Measurements from ENCODE around the gene AMDHD1. TPM values are rescaled to one million over a fixed set of nuclear protein-coding genes. Genes with fewer than 3 reads are reported as not detected.

Gene AMDHD1
- total RNA-seq, 1 donor from 2014 or later = 2.2 TPM

GRCh38 chr12:95959107-95959506 is 16.0 kb downstream of the AMDHD1 start:
- peaks cover 19% of the 10 kb centered on the region for H3K4me1 Mint-ChIP-seq
- H3K4me3 Mint-ChIP-seq = no peak overlapping the region
- peaks cover 31% of the 10 kb centered on the region for H3F3A ChIP-seq (ENCODE audit: low read depth)
- peaks cover 28% of the 10 kb centered on the region for H3K4me1 ChIP-seq
- no peak overlapping the region for H3K4me3 ChIP-seq
- H3K9me3 ChIP-seq (ENCODE audit: low read depth) = no peaks in the 10 kb centered on the region
- no peak overlapping the region for H3K4me2 ChIP-seq
- H3K27me3 Mint-ChIP-seq (ENCODE audit: insufficient read depth, low read depth) = peaks cover 4% of the 10 kb centered on the region
- TF ChIP-seq, protein P1, sequence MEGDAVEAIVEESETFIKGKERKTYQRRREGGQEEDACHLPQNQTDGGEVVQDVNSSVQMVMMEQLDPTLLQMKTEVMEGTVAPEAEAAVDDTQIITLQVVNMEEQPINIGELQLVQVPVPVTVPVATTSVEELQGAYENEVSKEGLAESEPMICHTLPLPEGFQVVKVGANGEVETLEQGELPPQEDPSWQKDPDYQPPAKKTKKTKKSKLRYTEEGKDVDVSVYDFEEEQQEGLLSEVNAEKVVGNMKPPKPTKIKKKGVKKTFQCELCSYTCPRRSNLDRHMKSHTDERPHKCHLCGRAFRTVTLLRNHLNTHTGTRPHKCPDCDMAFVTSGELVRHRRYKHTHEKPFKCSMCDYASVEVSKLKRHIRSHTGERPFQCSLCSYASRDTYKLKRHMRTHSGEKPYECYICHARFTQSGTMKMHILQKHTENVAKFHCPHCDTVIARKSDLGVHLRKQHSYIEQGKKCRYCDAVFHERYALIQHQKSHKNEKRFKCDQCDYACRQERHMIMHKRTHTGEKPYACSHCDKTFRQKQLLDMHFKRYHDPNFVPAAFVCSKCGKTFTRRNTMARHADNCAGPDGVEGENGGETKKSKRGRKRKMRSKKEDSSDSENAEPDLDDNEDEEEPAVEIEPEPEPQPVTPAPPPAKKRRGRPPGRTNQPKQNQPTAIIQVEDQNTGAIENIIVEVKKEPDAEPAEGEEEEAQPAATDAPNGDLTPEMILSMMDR (IDR thresholded peaks at IDR 0.05) = peak; percentile 40
- TF ChIP-seq EZH2 (IDR thresholded peaks at IDR 0.05) = no peak
- peak; percentile 35 for DNase-seq (ENCODE audit: low spot score)
- no peak overlapping the region for H3K27ac Mint-ChIP-seq
- H3K9ac ChIP-seq = no peak overlapping the region
- H2AFZ ChIP-seq (replicated peaks) = no peak overlapping the region
- peaks cover 2% of the 10 kb centered on the region for H3K9me3 Mint-ChIP-seq
- no peaks in the 10 kb centered on the region for H3K36me3 Mint-ChIP-seq
- H3K36me3 ChIP-seq = no peaks in the 10 kb centered on the region
- no peaks in the 10 kb centered on the region for H3K27me3 ChIP-seq
- no peaks in the 10 kb centered on the region for H4K20me1 ChIP-seq (ENCODE audit: low read depth)
- no peaks in the 10 kb centered on the region for H3K79me2 ChIP-seq (ENCODE audit: low read depth)
- H3K27ac ChIP-seq = no peak overlapping the region

DNA sequence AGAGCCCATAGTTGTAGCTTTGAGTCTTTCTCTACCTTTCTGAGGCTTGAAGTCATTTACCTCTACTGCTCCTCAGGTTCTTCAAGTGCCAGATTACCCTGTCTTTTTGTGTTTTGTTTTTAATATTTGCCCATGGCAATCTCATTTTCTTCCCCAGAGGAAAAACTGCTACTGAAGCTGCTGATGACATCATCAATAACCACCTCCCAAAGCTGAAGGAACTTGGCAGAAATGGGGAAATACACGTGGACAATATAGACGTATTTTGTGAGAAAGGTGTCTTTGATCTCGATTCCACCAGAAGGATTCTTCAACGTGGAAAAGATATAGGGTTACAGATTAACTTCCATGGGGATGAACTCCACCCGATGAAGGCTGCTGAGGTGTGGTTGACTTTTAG is 17.1 kb downstream of the AMDHD1 start:
- H3K4me3 Mint-ChIP-seq = no peak overlapping the region
- no peak overlapping the region for H3K27ac Mint-ChIP-seq
- Histone ChIP-seq H3K9ac (no peak overlapping the region), H3K27ac (no peak overlapping the region), H3K4me3 (no peak overlapping the region), H3K36me3 (no peaks in the 10 kb centered on the region), H3F3A (ENCODE audit: low read depth) (peaks cover 28% of the 10 kb centered on the region), H4K20me1 (ENCODE audit: low read depth) (no peaks in the 10 kb centered on the region), H3K4me2 (no peak overlapping the region), H3K27me3 (no peaks in the 10 kb centered on the region), H3K4me1 (peaks cover 21% of the 10 kb centered on the region), H2AFZ (replicated peaks) (no peak overlapping the region), H3K79me2 (ENCODE audit: low read depth) (no peaks in the 10 kb centered on the region), H3K9me3 (ENCODE audit: low read depth) (no peaks in the 10 kb centered on the region)
- H3K9me3 Mint-ChIP-seq = peaks cover 2% of the 10 kb centered on the region
- DNase-seq (ENCODE audit: low spot score) = no peak
- TF ChIP-seq, protein P1 (IDR thresholded peaks at IDR 0.05) = no peak
- TF ChIP-seq EZH2phosphoT487 (IDR thresholded peaks at IDR 0.05) (no peak), EZH2 (IDR thresholded peaks at IDR 0.05) (no peak)
- H3K4me1 Mint-ChIP-seq = peaks cover 19% of the 10 kb centered on the region
- H3K27me3 Mint-ChIP-seq (ENCODE audit: insufficient read depth, low read depth) = peaks cover 2% of the 10 kb centered on the region
- no peaks in the 10 kb centered on the region for H3K36me3 Mint-ChIP-seq

DNA sequence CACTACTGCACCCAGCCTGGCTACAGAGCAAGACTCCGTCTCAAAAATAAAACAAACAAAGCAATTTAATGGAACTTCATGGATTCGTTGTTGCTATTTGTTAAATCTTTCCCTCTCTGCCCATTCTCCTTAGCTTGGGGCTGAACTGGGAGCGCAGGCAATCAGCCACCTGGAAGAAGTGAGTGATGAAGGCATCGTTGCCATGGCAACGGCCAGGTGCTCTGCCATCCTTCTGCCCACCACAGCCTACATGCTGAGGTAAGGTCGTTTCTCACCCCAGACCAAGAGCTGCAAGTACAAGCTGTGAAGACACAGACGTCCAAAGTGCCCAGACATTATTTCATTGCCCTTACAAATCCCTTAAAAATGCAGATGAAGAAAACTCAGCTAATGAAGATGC is 19.1 kb downstream of the AMDHD1 start:
- peaks cover 5% of the 10 kb centered on the region for H3K4me1 ChIP-seq
- H3K36me3 ChIP-seq = no peaks in the 10 kb centered on the region
- H3K4me3 ChIP-seq = no peak overlapping the region
- H3K4me2 ChIP-seq = no peak overlapping the region
- Mint-ChIP-seq H3K27me3 (ENCODE audit: insufficient read depth, low read depth) (peaks cover 2% of the 10 kb centered on the region), H3K4me1 (peaks cover 4% of the 10 kb centered on the region), H3K4me3 (no peak overlapping the region), H3K27ac (no peak overlapping the region), H3K9me3 (no peaks in the 10 kb centered on the region), H3K36me3 (no peaks in the 10 kb centered on the region)
- H3K9ac ChIP-seq = no peak overlapping the region
- no peak overlapping the region for H2AFZ ChIP-seq (replicated peaks)
- no peak overlapping the region for H3K27ac ChIP-seq
- no peak for DNase-seq (ENCODE audit: low spot score)
- H4K20me1 ChIP-seq (ENCODE audit: low read depth) = no peaks in the 10 kb centered on the region
- H3K9me3 ChIP-seq (ENCODE audit: low read depth) = no peaks in the 10 kb centered on the region
- TF ChIP-seq EZH2 (IDR thresholded peaks at IDR 0.05) (no peak), EZH2phosphoT487 (IDR thresholded peaks at IDR 0.05) (no peak)
- TF ChIP-seq, protein P1 (IDR thresholded peaks at IDR 0.05) = no peak
- H3K79me2 ChIP-seq (ENCODE audit: low read depth) = no peaks in the 10 kb centered on the region
- peaks cover 8% of the 10 kb centered on the region for H3F3A ChIP-seq (ENCODE audit: low read depth)
- H3K27me3 ChIP-seq = no peaks in the 10 kb centered on the region

Data from neural progenitor cell (in vitro differentiated cells).